Fibroblast of lung (primary cell): ENCODE data around the gene NRCAM.

ENCODE experiments used
- EZH2 ChIP-seq: IDR thresholded peaks from 2 replicates; pipeline ENCODE4 v1.5.1; 2012; ENCODE audit warnings: low read length, control low read depth, mild to moderate bottlenecking; ENCODE audit errors: missing control alignments
- TF ChIP-seq, protein P1 (sequence below), 2 donors: IDR thresholded peaks in 1 of 2; conservative IDR thresholded peaks in 1 of 2; 1 replicate in 1 of 2; 2 replicates in 1 of 2; pipeline ENCODE4 v1.5.1; 2011 to 2012; ENCODE audit warnings: low read length in 2 of 2, control low read depth in 1 of 2, inconsistent platforms in 1 of 2, low read depth in 1 of 2, mild to moderate bottlenecking in 1 of 2

DNA sequence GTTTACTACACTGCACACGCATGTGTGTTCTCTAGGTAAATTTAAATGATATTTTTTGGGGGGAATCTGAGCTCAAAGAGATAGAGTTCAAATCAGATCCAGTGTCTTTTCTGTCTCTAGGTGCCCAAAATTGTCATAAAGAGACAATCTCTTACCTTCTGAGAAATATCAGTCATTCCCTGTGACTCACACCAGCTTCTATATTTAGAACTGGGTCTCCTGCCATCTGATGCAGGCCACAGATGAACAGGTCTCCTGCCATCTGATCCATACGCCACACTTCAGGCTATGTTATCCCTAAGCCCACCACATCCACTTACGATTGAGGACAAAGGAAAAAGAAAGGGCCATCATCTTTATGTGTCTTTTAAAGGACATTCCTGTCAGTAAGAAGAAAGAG is 189.7 kb downstream of the NRCAM start:
- TF ChIP-seq, protein P1, sequence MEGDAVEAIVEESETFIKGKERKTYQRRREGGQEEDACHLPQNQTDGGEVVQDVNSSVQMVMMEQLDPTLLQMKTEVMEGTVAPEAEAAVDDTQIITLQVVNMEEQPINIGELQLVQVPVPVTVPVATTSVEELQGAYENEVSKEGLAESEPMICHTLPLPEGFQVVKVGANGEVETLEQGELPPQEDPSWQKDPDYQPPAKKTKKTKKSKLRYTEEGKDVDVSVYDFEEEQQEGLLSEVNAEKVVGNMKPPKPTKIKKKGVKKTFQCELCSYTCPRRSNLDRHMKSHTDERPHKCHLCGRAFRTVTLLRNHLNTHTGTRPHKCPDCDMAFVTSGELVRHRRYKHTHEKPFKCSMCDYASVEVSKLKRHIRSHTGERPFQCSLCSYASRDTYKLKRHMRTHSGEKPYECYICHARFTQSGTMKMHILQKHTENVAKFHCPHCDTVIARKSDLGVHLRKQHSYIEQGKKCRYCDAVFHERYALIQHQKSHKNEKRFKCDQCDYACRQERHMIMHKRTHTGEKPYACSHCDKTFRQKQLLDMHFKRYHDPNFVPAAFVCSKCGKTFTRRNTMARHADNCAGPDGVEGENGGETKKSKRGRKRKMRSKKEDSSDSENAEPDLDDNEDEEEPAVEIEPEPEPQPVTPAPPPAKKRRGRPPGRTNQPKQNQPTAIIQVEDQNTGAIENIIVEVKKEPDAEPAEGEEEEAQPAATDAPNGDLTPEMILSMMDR (conservative IDR thresholded peaks at IDR 0.05 in 1 of 2, IDR thresholded peaks at IDR 0.05 in 1 of 2; ENCODE audit: low read depth in 1 of 2, low read length in 2 of 2) = no peak
- no peak for TF ChIP-seq EZH2
